ENCODE results near the gene AHCY. TPM values are rescaled to one million over a fixed set of nuclear protein-coding genes. Genes with fewer than 3 reads are reported as not detected.
"Not testable (repeated sequence)": the region's sequence is repeated elsewhere in the genome, so short reads cannot be mapped to it uniquely, and the experiment has no call there.

Gene AHCY
- 27.3 TPM for polyA plus RNA-seq

GRCh38 chr20:34302723-34303533 is at the start of gene AHCY:
Gene AHCY, minus strand, starts transcription at chr20:34303355. Its CDS starts 85 bp downstream, at chr20:34303270.
- Mint-ChIP-seq H3K27me3 (peaks cover 1% of the 10 kb centered on the region), H3K27ac (peak within 1 kb of the TSS; percentile 86 to 95 (median 95)), H3K9me3 (no peaks in the 10 kb centered on the region)

GRCh38 chr20:34350095-34350494 is 46.9 kb upstream of the AHCY start:
- Mint-ChIP-seq H3K27ac (no peak overlapping the region), H3K27me3 (no peaks in the 10 kb centered on the region), H3K4me1 (peaks cover 0 to 2% (median 0%) of the 10 kb centered on the region in 3 donors), H3K4me3 (no peak overlapping the region), H3K9me3 (no peaks in the 10 kb centered on the region), H3K36me3 (no peaks in the 10 kb centered on the region)

More at GRCh38 chr20:34302723-34303533, at the start of gene AHCY:
- H3K36me3 Mint-ChIP-seq: no peaks in the 10 kb centered on the region
- H3K4me3 Mint-ChIP-seq: peak within 1 kb of the TSS in 3 of 4 donors; percentile 89 to 97 (median 97)
- H3K4me1 Mint-ChIP-seq: peaks cover 10 to 11% (median 11%) of the 10 kb centered on the region in 3 donors

- Mint-ChIP-seq H3K4me3 (no peak overlapping the region), H3K9me3 (no peaks in the 10 kb centered on the region), H3K27ac (no peak overlapping the region), H3K4me1 (peaks cover 0 to 2% (median 0%) of the 10 kb centered on the region in 3 donors), H3K36me3 (no peaks in the 10 kb centered on the region), H3K27me3 (no peaks in the 10 kb centered on the region)
Observed at GRCh38 chr20:34347571-34347970, 44.4 kb upstream of the AHCY start.

- not testable (repeated sequence) for H3K27ac Mint-ChIP-seq, H3K4me3 Mint-ChIP-seq, H3K9me3 Mint-ChIP-seq, H3K27me3 Mint-ChIP-seq, H3K36me3 Mint-ChIP-seq, H3K4me1 Mint-ChIP-seq
Observed at GRCh38 chr20:34346533-34346865, 43.3 kb upstream of the AHCY start.

GRCh38 chr20:34345839-34346532 is 42.8 kb upstream of the AHCY start:
- not testable (repeated sequence) for H3K4me1 Mint-ChIP-seq, H3K27me3 Mint-ChIP-seq, H3K9me3 Mint-ChIP-seq, H3K4me3 Mint-ChIP-seq, H3K27ac Mint-ChIP-seq, H3K36me3 Mint-ChIP-seq

GRCh38 chr20:34345402-34345736 is 42.2 kb upstream of the AHCY start:
- peaks cover 0 to 4% (median 1%) of the 10 kb centered on the region in 3 donors for H3K4me1 Mint-ChIP-seq
- H3K36me3 Mint-ChIP-seq: no peaks in the 10 kb centered on the region
- no peak overlapping the region for H3K4me3 Mint-ChIP-seq
- H3K27me3 Mint-ChIP-seq: no peaks in the 10 kb centered on the region
- no peaks in the 10 kb centered on the region for H3K9me3 Mint-ChIP-seq
- H3K27ac Mint-ChIP-seq: no peak overlapping the region

- H3K4me1 Mint-ChIP-seq: peaks cover 6 to 8% (median 7%) of the 10 kb centered on the region in 3 donors
- H3K9me3 Mint-ChIP-seq: no peaks in the 10 kb centered on the region
- H3K27ac Mint-ChIP-seq: no peak overlapping the region
Observed at GRCh38 chr20:34344238-34344637, 41.1 kb upstream of the AHCY start.

GRCh38 chr20:34343458-34344211 is 40.5 kb upstream of the AHCY start:
- no peaks in the 10 kb centered on the region for H3K9me3 Mint-ChIP-seq
- H3K36me3 Mint-ChIP-seq: no peaks in the 10 kb centered on the region
- peak overlapping the region in 1 of 3 donors; percentile 31 for H3K27ac Mint-ChIP-seq
- peaks cover 6 to 8% (median 7%) of the 10 kb centered on the region in 3 donors for H3K4me1 Mint-ChIP-seq
- no peak overlapping the region for H3K4me3 Mint-ChIP-seq
- H3K27me3 Mint-ChIP-seq: no peaks in the 10 kb centered on the region

More at GRCh38 chr20:34344238-34344637, 41.1 kb upstream of the AHCY start:
- Mint-ChIP-seq H3K36me3 (no peaks in the 10 kb centered on the region), H3K4me3 (no peak overlapping the region), H3K27me3 (no peaks in the 10 kb centered on the region)

GRCh38 chr20:34341199-34341598 is 38.0 kb upstream of the AHCY start:
- H3K4me1 Mint-ChIP-seq: peaks cover 18 to 20% (median 19%) of the 10 kb centered on the region in 3 donors
- not testable (repeated sequence) for H3K36me3 Mint-ChIP-seq, H3K4me3 Mint-ChIP-seq, H3K27me3 Mint-ChIP-seq, H3K9me3 Mint-ChIP-seq
- peak overlapping the region in 1 of 3 donors; percentile 78 for H3K27ac Mint-ChIP-seq

GRCh38 chr20:34340726-34341125 is 37.6 kb upstream of the AHCY start:
- not testable (repeated sequence) for H3K36me3 Mint-ChIP-seq, H3K4me3 Mint-ChIP-seq, H3K27me3 Mint-ChIP-seq, H3K9me3 Mint-ChIP-seq
- Mint-ChIP-seq H3K4me1 (peaks cover 18 to 20% (median 19%) of the 10 kb centered on the region in 3 donors), H3K27ac (peak overlapping the region in 1 of 3 donors; percentile 78)

GRCh38 chr20:34337982-34338726 is 35.0 kb upstream of the AHCY start:
- Mint-ChIP-seq H3K27me3 (no peaks in the 10 kb centered on the region), H3K27ac (peak overlapping the region; percentile 79 to 95 (median 94)), H3K9me3 (no peaks in the 10 kb centered on the region), H3K4me3 (peak overlapping the region; percentile 77 to 93 (median 93)), H3K36me3 (no peaks in the 10 kb centered on the region), H3K4me1 (peaks cover 18 to 20% (median 19%) of the 10 kb centered on the region in 3 donors)

- H3K4me3 Mint-ChIP-seq: peak overlapping the region; percentile 67 to 93 (median 85)
Observed at GRCh38 chr20:34337544-34337943, 34.4 kb upstream of the AHCY start.

GRCh38 chr20:34334654-34335407 is 31.7 kb upstream of the AHCY start:
- Mint-ChIP-seq H3K4me3 (no peak overlapping the region), H3K27ac (no peak overlapping the region), H3K9me3 (no peaks in the 10 kb centered on the region), H3K27me3 (no peaks in the 10 kb centered on the region), H3K36me3 (no peaks in the 10 kb centered on the region), H3K4me1 (peaks cover 13 to 15% (median 14%) of the 10 kb centered on the region in 3 donors)

More at GRCh38 chr20:34337544-34337943, 34.4 kb upstream of the AHCY start:
- H3K27ac Mint-ChIP-seq: peak overlapping the region; percentile 79 to 95 (median 94)
- H3K27me3 Mint-ChIP-seq: no peaks in the 10 kb centered on the region
- no peaks in the 10 kb centered on the region for H3K9me3 Mint-ChIP-seq
- peaks cover 18 to 20% (median 19%) of the 10 kb centered on the region in 3 donors for H3K4me1 Mint-ChIP-seq
- no peaks in the 10 kb centered on the region for H3K36me3 Mint-ChIP-seq

GRCh38 chr20:34333786-34334185 is 30.6 kb upstream of the AHCY start:
- H3K4me3 Mint-ChIP-seq: no peak overlapping the region
- peaks cover 11 to 13% (median 13%) of the 10 kb centered on the region in 3 donors for H3K4me1 Mint-ChIP-seq
- no peaks in the 10 kb centered on the region for H3K36me3 Mint-ChIP-seq
- H3K9me3 Mint-ChIP-seq: no peaks in the 10 kb centered on the region
- H3K27ac Mint-ChIP-seq: no peak overlapping the region
- H3K27me3 Mint-ChIP-seq: no peaks in the 10 kb centered on the region
